Pancreas (tissue), 10 donors: ENCODE data around the gene TAF5. TPM values are rescaled to one million over a fixed set of nuclear protein-coding genes. Genes with fewer than 3 reads are reported as not detected.

Source experiments
- ATAC-seq, 4 donors: fragments of 200-7000 bp; cut with Tn5 transposase; one replicate each; pipeline versions ENCODE4 v1.8.0 to v1.9.1; 2020; ENCODE audit warnings: mild to moderate bottlenecking in 4 of 4, moderate library complexity in 4 of 4
- DNase-seq, 6 donors: peaks; one replicate each; pipeline ENCODE4 v3.0.0-alpha.2; 2020
- FAIRE-seq: peaks from 2 replicates; lab custom pipeline; 2012; peaks lifted over from hg19 to GRCh38; lab: Jason Lieb, UNC
- H3K27ac ChIP-seq, 4 donors: fragments of 200-600 bp; sonication (generic); 1 replicate in 3 of 4; 2 replicates in 1 of 4; pipeline versions ENCODE4 v1.5.0 to v1.8.0; 2020
- H3K27me3 ChIP-seq, 4 donors: fragments of 200-600 bp; one replicate each; pipeline ENCODE4 v1.8.0; 2021
- H3K36me3 ChIP-seq, 3 donors: fragments of 200-600 bp; sonication (generic) in 1 of 3; one replicate each; pipeline versions ENCODE4 v1.5.0 to v1.8.0; 2020 to 2021
- H3K4me1 ChIP-seq, 3 donors: fragments of 200-600 bp; one replicate each; pipeline ENCODE4 v1.8.0; 2021
- H3K4me3 ChIP-seq, 4 donors: fragments of 200-600 bp; sonication (generic) in 2 of 4; one replicate each; pipeline versions ENCODE4 v1.5.0 to v1.8.0; 2020 to 2021
- H3K9me3 ChIP-seq, 4 donors: fragments of 200-600 bp; one replicate each; pipeline ENCODE4 v1.8.0; 2021
- CTCF ChIP-seq, 4 donors: fragments of 200-600 bp; sonication (generic) in 3 of 4; IDR thresholded peaks; one replicate each; pipeline versions ENCODE4 v1.5.0 to v1.8.0; 2021; ENCODE audit warnings: antibody characterized with exemption in 4 of 4
- WGBS, 2 donors: extraction: QIAGEN DNeasy Blood & Tissue Kit; methylation state at CpG; one replicate each; pipeline ENCODE4 v1.1.7; 2013; 5-methylcytosine and 5-hydroxymethylcytosine counted together
- intact Hi-C, 3 donors: fragments of 100-400 bp; cut with DNase I; formaldehyde crosslinking; loops; one replicate each; pipeline versions ENCODE4 v1.11.1 to v1.14.2; 2022
- polyA plus RNA-seq, 2 donors: library from polyadenylated mRNA; stranded (reverse); fragments of 200-250 nt; gene quantifications; one replicate each; pipeline ENCODE4 v1.2.3, GENCODE V29; 2013
- total RNA-seq, 6 donors: library from RNA; stranded (reverse); fragmentation: NEBNext Ultra II Directional in 4 of 6; extraction: Animal tissue kit (Norgen Biotek cat#: 25700) in 4 of 6; gene quantifications; one replicate each; pipeline versions ENCODE4 v1.2.1 to v1.2.4, GENCODE V29; 2021 to 2023
- donor health status: healthy with polysubstance abuse.
- donor health status: DM: no; HTN: no; CAD: no; lungs with moderate emphysema.
- donor health status: DM: no; HTN: no; CAD: no.
- donor health status: control.
- donor health status: control.
- donor health status: Bipolar disorder and iron deficiency.
- donor health status: DM: yes; HTN: yes; CAD: no.
- donor health status: DM: no; HTN: no; CAD: no.
- donor health status: DM: no; HTN: no; CAD: no.
- donor health status: DM: yes; HTN: yes; CAD: no.

The TAF5 gene
- total and polyA plus RNA-seq, 8 donors, result 1.3 to 2.6 (median 1.9) TPM

GRCh38 chr10:103367379-103367781, 396 bp upstream of the TAF5 start:
- WGBS, 2 donors, result 26 to 30% methylated on average over 10 of the region's 10 CpGs
- peak overlapping the region; percentile 20 to 86 (median 82) for H3K27ac ChIP-seq
- ATAC-seq, result no peak

GRCh38 chr10:103373544-103373943, 5.8 kb downstream of the TAF5 start:
- FAIRE-seq (no peak), ATAC-seq (no peak), DNase-seq (no peak)
- H3K9me3 ChIP-seq, result no peaks in the 10 kb centered on the region
- no peak overlapping the region for H3K4me3 ChIP-seq
- peaks cover 0 to 11% (median 0%) of the 10 kb centered on the region in 3 donors for H3K36me3 ChIP-seq
- H3K4me1 ChIP-seq, result peaks cover 2 to 9% (median 8%) of the 10 kb centered on the region in 3 donors
- H3K27me3 ChIP-seq, result no peaks in the 10 kb centered on the region
- H3K27ac ChIP-seq, result no peak overlapping the region
- WGBS, 2 donors, result 86 to 92% methylated on average over 3 of the region's 3 CpGs
- TF ChIP-seq CTCF (IDR thresholded peaks at IDR 0.05), result no peak
- intact Hi-C loops, result no loop called here

More at GRCh38 chr10:103367379-103367781, 396 bp upstream of the TAF5 start:
- DNase-seq (no peak), FAIRE-seq (no peak)
- no peaks in the 10 kb centered on the region for H3K27me3 ChIP-seq
- peak overlapping the region; percentile 95 to 100 (median 98) for H3K4me3 ChIP-seq
- no peak for TF ChIP-seq CTCF (IDR thresholded peaks at IDR 0.05)
- H3K4me1 ChIP-seq, result peaks cover 2 to 9% (median 8%) of the 10 kb centered on the region in 3 donors
- intact Hi-C loops, result no loop called here
- no peaks in the 10 kb centered on the region for H3K36me3 ChIP-seq
- H3K9me3 ChIP-seq, result no peaks in the 10 kb centered on the region

- Histone ChIP-seq H3K36me3 (peaks cover 0 to 11% (median 0%) of the 10 kb centered on the region in 3 donors), H3K27me3 (no peaks in the 10 kb centered on the region), H3K9me3 (no peaks in the 10 kb centered on the region), H3K27ac (no peak overlapping the region), H3K4me3 (no peak overlapping the region), H3K4me1 (peaks cover 2 to 4% (median 3%) of the 10 kb centered on the region in 3 donors)
- TF ChIP-seq CTCF (IDR thresholded peaks at IDR 0.05), result no peak
- intact Hi-C loops, result no loop called here
- no peak for FAIRE-seq
- 93 to 98% methylated on average over 5 of the region's 5 CpGs for WGBS, 2 donors
- ATAC-seq, result no peak
- no peak for DNase-seq
These were observed 6.5 kb downstream of the TAF5 start for GRCh38 chr10:103374263-103374662.

GRCh38 chr10:103382769-103383168, 15.0 kb downstream of the TAF5 start:
- Histone ChIP-seq H3K27me3 (no peaks in the 10 kb centered on the region), H3K36me3 (peaks cover 2 to 31% (median 11%) of the 10 kb centered on the region in 3 donors), H3K4me1 (no peaks in the 10 kb centered on the region), H3K9me3 (no peaks in the 10 kb centered on the region), H3K4me3 (no peak overlapping the region), H3K27ac (no peak overlapping the region)
- 95 to 98% methylated on average over 5 of the region's 5 CpGs for WGBS, 2 donors
- DNase-seq (no peak), ATAC-seq (no peak), FAIRE-seq (no peak)
- TF ChIP-seq CTCF (IDR thresholded peaks at IDR 0.05), result no peak
- intact Hi-C loops, result no loop called here

- H3K4me3 ChIP-seq, result no peak overlapping the region
- peaks cover 15 to 25% (median 18%) of the 10 kb centered on the region in 3 donors for H3K4me1 ChIP-seq
- no peaks in the 10 kb centered on the region for H3K27me3 ChIP-seq
- peaks cover 0 to 33% (median 5%) of the 10 kb centered on the region in 3 donors for H3K36me3 ChIP-seq
- H3K9me3 ChIP-seq, result no peaks in the 10 kb centered on the region
- ATAC-seq, result no peak
- H3K27ac ChIP-seq, result no peak overlapping the region
- intact Hi-C loops, result no loop called here
- DNase-seq, result no peak
- TF ChIP-seq CTCF (IDR thresholded peaks at IDR 0.05), result no peak
- no peak for FAIRE-seq
- 85 to 86% methylated on average over 14 of the region's 14 CpGs for WGBS, 2 donors
These were observed 26.4 kb downstream of the TAF5 start for GRCh38 chr10:103394180-103394579.
